ENCODE data around the gene FAM174B.

Gene FAM174B

GRCh38 chr15:92574161-92574560, 81.4 kb downstream of the FAM174B start:
- DNase-seq (ENCODE audit: low spot score) (no peak), FAIRE-seq (no peak)

GRCh38 chr15:92571824-92572223, 83.8 kb downstream of the FAM174B start:
- DNase-seq (ENCODE audit: low spot score) (no peak), FAIRE-seq (no peak)

- DNase-seq (ENCODE audit: low spot score) (no peak), FAIRE-seq (no peak)
These were observed 85.2 kb downstream of the FAM174B start for GRCh38 chr15:92570391-92570790.

- DNase-seq (ENCODE audit: low spot score) (no peak), FAIRE-seq (no peak)
These were observed 85.8 kb downstream of the FAM174B start for GRCh38 chr15:92569778-92570177.

All from urothelium cell line (cell line).